Stimulated activated CD8-positive, alpha-beta memory T cell treated with anti-CD3 and anti-CD28 coated beads, Interleukin-12 subunit alpha, Interleukin-12 subunit beta, amount 100 ng/mL, for 24 hours (primary cell): ENCODE measurements around the gene BIN1.

Source experiments
- DNase-seq: peaks from one replicate; pipeline ENCODE4 v3.0.0-alpha.2; 2020; ENCODE audit errors: extremely low read depth

BIN1 gene

DNA sequence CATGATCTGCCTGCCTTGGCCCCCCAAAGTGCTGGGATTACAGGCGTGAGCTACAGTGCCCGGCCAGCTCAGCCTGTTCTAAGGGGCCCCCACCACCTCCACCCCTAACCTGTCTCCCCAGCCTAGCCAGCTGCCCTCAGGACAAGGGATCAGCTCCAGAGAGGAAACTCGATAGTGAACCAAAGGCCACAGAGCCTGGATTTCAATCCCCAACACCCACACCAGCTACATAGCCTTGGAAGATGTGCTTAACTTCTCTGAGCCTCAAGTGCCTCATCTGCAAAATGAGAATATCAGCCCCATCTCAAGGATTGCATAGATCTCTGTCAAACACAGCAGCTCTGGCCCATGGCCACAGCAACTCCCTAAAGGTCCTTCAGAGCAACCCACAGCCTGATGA lies 32.0 kb downstream of the BIN1 start:
- no peak for DNase-seq

DNA sequence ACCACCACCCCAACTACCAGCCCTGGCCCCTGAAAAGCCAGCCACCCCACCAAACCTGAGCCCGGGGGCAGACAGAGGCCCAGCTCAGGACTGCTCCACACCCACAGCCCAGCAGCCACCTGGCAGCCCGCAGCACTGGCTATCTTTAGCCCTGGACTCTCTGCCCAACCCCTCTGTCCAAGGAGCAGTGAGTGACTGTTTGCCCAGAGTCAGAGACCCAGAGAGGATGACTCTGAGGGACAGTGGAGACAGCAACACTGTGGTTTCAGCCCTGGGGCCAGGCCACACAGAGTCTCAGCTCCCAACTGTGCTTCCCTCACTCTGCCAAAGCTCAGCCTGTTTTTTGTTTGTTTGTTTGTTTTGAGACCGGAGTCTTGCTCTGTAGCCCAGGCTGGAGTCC lies 32.6 kb downstream of the BIN1 start:
- DNase-seq, result no peak

DNA sequence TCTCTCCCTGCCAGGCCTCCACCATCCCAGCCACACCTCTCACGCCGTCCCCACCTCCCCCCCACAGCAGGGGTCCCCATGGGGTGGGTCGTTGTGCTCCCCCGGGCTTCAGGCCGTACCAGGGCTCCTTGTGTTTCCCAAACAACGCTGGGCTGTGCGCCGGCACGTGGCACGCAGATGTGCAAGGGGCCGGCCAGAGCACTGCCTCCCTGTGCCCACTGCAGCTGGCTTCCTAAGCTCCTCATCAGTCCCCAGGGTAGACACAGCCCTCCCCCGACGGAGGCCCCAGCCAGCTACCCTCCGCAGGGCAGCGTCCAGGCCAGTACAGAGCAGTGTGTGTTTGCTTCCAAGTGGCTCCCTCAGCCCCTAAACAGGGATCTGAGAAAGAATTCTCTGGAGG lies 34.0 kb downstream of the BIN1 start:
- no peak for DNase-seq

DNA sequence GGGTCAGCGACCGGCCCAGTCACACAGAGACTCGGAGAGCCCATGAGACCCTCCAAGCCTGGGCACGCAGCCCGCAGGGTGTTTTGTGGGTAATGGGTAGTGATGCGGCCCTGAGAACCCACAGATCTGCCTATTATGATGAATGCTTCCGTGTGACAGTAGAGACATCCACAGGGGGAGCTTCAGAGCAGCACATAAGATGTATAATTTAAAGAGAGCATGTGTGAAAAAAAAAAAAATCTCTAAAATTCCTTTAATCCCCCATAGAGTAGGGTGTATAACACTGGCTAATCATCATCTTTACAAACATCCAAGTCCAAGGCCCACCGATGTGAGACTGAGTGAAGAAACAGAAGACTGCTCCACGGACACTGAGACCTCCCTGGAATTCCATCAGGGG lies 34.6 kb downstream of the BIN1 start:
- DNase-seq, result no peak

DNA sequence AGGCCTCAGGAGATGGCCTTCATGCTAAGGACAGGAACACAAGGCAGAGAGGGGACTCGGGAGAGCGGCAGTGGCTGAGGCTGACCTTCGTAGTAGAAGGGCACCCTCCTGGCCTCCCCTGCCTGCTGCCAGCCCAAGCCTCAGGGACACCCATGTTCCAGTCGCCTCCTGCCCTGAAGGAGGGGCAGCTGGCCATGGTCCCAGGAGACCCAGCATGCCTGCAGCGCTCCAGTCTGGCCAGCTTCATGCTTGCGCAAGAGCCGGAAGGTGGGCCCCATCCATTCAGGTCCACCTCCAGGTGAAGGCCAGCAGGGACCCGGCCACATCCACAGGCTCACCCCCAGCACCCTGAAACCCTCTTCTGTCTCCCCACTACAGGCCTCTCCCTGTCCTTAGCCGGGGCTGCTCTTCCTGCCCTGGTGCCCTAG lies 35.0 kb downstream of the BIN1 start:
- DNase-seq, result no peak

DNA sequence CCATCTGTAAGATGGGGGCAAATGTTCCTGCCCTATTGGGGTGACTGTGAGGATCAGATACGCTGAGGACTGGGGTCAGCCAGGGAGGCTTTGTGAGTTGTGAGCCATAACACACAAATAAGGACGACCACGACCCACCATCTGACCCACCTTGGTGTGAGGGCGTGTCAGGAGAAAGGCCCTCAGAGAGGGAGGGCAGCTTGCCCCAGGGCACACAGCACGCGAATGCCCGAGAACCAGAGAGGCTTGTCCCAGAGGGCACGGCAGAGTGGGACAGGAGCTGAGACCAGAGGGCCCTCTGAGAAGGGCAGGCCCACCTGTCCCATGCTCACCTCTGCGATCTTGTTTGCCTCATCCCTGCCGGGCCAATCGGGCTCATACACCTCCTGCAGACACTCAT lies 36.7 kb downstream of the BIN1 start:
- no peak for DNase-seq

DNA sequence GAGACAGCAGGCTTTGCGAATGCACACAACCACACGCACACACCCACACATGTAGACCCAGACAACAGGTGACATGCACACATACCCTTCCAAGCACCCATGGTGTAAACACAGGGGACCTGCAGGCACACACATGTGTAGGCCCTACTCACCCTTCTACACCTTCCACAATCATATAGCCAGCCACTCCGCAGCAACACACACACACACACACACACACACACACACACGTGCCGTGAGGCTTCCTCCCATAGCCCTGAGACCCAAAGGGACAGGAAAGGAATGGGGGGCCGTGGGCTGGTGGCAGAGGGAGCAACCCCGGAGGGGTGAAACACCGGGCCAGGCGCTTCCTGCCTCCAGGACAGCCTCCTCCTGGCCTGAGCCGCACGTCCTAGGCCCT lies 37.4 kb downstream of the BIN1 start:
- no peak for DNase-seq

DNA sequence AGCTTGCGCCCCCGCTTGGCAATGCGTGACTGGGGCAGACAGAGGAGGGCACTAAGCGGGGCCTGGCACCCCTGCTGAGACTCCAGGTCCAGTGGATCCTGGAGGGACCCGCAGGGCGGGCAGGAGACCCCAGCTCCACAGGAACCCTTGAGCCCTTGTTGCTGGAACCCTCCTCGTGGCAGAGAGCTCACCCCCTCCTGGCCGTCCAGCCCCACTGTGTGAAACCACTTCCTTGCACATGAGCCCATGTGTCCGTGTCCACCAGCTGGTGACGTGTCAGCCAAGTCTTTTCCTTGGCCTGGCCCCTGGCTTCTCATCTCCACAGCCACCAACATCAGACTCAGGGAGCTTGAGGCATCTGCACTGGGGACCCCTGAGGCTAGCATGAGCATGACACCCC lies 38.0 kb downstream of the BIN1 start:
- DNase-seq, result no peak

DNA sequence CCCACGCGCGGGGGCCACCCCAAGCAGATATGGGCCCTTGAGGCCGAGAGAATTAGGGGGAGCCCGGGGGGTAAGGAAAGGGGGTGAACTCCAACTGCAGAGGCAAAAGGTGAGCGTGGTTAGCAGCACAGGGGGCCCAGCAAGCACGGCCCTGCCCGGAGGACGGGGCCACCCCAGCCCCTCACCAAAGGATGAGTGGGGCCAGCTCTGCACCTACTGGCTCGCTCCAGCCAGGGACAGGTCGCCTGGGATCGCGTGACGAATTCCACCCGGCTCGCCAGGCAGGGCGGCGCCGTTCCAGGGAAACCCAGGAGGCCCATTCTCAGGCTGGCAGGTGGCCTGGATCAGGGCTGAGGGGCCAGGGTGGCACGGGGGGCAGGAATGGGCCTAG lies 38.6 kb downstream of the BIN1 start:
- no peak for DNase-seq

DNA sequence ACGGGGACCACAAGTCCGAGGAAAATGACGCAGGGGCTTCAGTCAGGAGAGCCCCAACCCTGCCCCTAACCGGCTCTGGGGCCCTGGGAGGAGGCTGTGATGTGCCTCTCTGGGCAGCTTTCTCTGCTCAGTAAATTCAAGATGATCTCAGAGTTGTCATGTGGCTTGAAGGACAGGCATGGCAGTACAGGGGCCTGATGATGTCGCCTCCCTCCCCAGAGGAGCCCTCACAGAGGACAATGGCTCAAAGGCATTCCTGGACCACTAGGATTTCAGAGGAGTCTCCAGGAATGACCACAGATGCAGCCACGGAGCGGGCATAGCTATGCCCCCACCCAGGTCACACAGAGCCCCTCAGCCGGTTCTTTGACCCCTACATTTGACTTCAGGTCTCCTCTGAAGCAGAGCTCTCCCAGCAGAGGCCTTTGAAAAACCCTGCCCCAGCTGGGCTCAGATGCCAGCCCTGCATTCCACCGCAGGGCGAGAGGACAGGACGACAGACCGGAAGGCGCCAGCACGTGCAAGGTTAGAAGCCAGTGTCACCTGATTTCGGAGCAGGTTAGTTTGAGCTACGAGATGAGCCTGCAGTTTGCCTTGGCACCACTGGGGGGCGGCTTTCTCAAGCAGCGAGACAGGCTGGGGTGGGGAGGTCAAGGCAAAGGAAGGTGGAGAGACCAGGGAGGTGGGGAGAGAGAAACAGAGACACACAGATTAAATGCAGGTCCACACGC lies 39.2 kb downstream of the BIN1 start:
- no peak for DNase-seq

DNA sequence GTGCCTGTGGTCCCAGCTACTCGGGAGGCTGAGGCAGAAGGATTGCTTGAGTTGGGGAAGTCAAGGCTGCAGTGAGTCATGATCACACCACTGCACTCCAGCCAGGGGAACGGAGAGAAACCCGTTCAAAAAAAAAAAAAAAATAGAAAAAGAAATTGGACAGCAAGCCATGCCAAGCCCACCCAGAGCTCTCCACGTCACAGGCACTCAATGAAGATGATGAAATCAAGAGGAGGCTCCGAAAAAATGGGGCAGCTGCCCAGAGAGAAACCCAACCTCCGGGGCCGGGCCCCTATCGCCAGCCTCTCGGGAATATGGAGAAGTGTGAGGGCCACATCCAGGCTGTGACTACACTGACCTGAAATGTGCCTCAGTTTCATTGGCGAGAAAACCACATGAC lies 40.0 kb downstream of the BIN1 start:
- DNase-seq, result no peak

DNA sequence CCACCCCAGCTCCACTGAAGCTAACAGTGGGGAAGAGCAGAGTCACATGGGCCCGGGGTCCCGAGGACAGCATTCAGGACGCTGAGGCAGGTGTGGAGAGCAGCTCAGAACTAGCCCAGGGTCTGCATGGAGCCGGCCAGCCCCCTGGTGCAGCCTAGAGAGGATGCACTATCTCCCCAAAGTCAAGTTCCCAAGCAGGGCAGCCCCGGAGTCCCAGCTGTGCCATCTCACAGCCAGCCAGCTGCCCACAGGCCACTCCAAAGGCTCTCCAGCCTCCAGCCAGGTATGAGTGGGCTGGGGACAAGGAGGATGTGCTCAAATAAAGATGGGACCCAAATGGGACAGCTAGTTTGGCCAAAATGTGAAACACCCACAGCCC lies 41.0 kb downstream of the BIN1 start:
- DNase-seq, result no peak

DNA sequence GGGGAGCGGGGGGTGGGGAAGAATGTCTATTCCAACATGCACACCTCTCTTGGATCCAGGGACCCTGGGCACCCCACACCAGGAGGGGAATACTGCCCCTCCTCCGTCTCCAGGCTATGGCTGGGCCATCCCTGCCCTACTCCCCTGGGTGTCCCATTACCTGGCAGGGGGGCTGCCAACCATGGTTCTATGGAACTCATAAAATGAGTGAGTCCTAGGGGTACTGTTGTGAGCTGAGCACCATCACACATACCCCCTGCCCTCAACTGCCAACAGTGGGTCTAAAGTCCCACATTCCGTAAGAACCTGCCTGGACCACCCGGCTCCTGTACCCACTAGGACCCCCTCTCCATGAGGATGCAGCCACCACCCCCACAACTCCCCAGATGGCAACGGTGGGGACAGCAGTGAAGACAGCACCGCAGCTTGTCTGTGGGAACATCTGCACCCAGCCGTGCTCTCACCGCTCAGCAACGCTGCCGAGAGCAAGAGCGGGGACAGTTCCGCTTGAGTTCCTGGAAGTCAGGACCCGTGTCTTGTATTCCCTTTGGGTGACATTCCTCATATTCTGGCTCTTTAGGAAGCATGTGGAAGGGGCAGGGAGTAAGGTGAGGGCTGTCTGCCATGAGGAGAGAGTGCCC lies 41.5 kb downstream of the BIN1 start:
- DNase-seq, result no peak

DNA sequence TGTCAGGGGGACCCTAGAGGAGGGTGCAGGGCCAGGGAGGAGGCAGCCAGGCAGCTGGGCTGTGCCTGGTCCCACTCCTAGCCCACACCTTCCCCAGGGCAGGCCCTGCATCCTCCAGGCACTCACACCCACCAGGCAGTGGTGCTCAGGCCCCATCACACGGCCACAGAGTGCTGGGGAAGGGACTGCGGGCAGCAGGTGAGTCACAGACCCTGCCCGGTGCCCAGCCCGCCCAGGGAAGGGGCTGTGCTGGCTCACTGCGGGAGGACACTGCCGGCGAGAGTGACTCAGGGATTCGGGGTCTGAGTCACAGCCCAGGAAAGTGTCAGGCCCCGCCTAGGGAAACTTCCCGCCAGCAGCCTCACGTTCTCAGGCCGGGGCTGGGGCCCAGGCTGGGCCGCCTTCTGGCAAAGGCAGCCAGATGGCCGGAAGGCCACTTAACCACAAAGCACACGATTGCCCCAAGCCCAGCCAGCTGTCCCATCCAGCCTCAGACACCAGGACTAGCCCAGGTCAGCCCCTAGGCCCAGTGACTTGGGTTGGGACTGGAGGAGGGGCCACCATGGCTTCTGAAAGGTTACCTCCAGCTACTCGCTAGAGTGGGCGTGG lies 42.2 kb downstream of the BIN1 start:
- DNase-seq, result peak; percentile 61

DNA sequence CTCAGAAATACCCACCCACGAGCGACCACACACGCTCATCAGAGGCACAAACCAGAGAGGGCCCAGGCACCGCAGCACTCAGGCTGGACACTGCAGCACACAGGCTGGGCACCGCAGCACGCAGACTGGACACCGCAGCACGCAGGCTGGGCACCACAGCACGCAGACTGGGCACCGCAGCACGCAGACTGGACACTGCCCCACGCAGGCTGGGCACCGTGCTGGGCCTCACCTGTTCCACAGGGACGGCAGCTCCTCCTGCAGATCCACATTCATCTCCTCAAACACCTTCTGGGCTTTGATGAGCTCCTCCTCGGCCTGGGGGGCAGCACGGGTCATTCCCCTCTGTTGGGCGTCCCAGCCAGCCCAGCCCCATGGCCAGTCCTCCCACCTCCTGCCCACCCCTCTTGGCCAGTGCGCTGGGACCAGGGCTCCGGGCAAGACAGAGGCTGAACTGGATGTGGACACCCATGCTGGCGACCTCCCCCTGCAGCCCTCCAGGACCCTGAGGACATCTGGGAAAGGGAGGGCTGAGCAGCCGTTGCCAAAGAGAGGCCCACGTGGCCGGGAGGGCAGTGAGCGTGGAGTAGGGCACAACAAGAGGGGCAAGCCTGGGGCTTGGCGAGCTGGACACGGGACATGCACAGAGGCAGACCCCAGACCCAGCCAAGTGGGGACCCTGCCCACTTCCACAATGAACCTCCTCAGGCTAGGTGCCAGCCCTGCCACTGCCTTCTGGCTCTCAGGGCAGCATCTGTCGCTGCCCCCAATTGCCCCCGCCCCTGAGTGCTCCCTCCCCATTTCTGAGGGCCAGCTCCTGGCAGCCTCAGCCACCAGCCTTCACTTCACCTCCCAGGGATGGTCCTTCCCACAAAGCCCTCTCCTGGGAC lies 43.0 kb downstream of the BIN1 start:
- DNase-seq, result no peak

DNA sequence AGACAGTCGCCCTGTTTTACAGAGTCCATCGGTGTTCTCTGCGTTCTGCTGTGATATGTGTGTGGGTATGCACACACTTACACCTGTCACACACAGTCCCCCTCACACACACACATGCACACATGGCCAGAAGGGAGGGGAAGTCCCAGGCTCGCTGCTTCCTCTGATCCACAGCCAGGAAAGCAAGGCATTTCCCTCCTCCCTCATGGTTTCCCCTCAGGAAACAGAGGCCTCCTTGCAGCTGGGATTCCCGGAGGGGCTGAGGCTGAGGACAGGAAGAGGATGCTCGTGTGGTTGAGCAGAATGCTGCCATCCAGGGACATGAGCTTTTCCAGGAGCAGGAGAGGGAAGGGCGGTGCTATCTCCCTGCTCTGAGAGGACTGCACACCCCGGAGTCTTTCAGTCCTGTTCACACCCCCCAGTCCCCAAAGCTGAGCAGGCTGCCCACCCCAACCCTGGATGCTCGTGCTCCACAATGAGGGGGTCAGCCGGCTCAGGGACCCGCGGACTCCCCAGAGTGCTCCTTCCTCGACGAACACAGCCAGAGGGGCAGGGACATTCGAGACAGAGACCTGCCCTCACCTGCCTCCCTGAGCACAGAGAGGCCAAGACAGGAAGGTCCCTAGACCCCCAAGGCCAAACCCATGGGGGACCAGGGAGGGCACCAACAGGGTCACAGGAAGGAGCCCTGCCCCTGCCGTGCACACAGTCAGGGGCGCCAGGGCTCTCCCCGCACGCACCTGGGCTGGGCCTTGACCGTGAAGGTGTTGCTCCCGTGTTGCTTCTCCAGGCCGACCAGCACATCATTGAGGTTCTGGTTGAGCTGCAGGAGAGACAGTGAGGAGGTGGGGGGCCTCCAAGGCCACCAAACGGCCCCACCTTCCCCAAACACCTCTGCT lies 45.3 kb downstream of the BIN1 start:
- DNase-seq, result no peak

DNA sequence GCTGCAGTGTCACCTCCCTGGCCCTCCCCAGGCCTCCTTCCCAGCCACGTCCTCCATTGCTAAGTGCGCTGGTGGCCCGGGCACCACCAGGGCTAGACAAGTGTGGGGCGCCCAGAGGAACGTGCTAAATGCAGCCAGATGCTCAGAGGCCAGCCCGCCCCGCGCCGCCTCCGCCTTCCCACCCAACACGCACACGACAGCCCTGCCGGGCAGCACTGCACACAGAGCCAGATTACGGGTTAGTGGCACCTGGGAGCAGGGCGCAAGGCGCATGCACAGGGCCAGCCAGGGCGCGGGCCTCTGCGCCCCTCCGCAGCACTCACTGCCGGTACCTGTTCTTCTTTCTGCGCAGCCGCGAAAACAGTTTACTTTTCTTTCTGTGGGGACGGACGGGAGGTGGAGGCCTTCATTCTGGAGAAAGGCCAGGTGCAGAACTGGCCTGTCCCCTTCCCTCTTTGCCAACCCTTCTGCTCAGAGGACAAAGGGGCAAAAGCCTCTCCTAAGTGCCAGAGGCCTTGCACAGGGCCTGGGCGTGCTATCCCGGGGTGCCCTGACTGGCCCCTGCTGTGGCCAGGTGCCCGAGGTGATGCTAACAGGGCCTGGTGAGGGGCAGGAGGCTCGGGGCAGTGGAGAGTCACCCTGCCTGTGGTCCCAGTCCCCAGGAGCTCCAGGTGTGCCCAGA lies 46.5 kb downstream of the BIN1 start:
- no peak for DNase-seq

DNA sequence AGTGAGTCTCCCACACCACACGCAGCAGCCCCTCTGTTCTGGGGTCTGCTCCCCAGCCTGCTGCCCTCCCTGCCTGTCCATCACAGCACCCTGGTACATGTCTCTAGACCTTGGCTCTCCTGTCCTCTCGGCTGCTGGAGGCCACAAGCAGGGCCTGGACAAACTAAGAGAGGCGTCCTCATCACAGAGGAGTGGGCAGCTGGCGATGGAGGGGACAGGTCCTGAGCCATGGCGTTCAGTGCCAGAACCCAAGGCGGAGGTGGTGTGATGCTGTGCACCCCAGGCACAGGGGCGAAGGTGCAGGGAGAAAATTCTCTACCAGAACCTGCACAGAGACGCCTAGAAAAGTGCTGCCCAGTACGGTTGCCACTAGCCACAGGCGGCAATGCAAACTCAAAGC lies 47.4 kb downstream of the BIN1 start:
- no peak for DNase-seq

DNA sequence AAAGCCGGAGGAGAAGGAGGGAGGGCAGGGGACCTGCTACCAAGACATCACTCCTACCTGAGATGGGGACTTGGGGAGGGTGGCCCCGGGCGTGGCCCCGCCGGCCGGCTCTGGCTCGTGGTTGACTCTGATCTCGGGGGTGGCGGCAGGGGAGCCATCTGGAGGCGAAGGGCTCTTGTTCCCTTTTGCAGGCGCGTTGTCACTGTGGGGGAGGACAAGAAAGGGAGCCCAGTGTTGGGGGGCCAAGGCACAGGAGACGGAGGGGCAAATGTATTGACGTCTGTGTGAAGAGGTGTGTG lies 48.1 kb downstream of the BIN1 start:
- no peak for DNase-seq

DNA sequence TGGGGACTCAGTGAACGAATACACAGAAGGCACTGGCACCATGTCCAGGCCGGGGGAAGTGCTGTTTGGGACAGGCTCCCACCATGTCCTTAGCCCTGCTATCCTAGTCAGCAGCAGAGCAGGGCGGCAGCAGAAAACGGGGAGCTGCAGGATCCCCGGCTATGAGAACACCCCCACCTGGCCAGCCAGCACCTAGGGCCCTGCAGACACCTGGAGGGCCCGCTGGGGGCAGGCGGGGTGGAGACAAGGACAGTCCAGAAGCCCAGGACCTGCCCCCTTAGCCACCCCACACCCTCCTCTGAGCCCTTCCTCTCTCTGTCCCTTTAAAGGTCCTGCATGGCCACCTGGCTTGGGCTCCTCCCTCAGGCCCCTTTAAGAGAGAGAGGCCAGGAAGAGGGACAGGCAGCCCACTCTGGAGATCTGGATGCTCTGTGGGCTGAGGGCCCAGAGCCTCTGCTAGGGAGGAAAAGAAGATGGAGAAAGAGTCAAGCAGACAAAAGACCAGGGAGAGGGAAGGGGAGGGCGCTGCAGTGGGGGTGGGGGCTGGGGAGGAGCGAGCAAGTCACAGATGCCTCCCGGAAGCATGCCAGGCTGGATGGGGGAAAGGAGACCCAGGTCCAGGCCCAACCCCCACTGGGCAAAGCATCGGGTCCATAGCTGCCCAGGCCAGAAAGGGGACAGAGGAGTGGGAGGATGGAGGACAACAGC lies 48.6 kb downstream of the BIN1 start:
- no peak for DNase-seq
